Left cardiac atrium (tissue), 4 donors: ENCODE measurements around the gene SYTL2. TPM values are rescaled to one million over a fixed set of nuclear protein-coding genes. Genes with fewer than 3 reads are reported as not detected.

Source experiments
- ATAC-seq, 2 donors: fragments of 200-7000 bp; cut with Tn5 transposase; one replicate each; pipeline ENCODE4 v1.9.1; 2020; ENCODE audit warnings: mild to moderate bottlenecking in 2 of 2, moderate library complexity in 2 of 2
- DNase-seq: peaks from one replicate; pipeline ENCODE4 v3.0.0-alpha.2; 2020
- intact Hi-C, 2 donors: fragments of 100-400 bp; cut with DNase I; formaldehyde crosslinking; loops; one replicate each; pipeline versions ENCODE4 v1.14.1 to v1.15.1; 2022 to 2023
- total RNA-seq, 2 donors: library from RNA; stranded (reverse); fragmentation: NEBNext Ultra II Directional; extraction: Animal tissue kit (Norgen Biotek cat#: 25700); gene quantifications; one replicate each; pipeline ENCODE4 v1.2.1, GENCODE V29; 2021
- donor health status: DM: no; HTN: yes; CAD: no.
- donor health status: DM: no; HTN: yes; CAD: no; lungs with severe emphysema.
- donor health status: DM: yes; HTN: yes; CAD: no.
- donor health status: Dilated cardiomyopathy.

The SYTL2 gene
- total RNA-seq, 2 donors from 2014 or later, result 7.2 to 12.4 TPM

DNA sequence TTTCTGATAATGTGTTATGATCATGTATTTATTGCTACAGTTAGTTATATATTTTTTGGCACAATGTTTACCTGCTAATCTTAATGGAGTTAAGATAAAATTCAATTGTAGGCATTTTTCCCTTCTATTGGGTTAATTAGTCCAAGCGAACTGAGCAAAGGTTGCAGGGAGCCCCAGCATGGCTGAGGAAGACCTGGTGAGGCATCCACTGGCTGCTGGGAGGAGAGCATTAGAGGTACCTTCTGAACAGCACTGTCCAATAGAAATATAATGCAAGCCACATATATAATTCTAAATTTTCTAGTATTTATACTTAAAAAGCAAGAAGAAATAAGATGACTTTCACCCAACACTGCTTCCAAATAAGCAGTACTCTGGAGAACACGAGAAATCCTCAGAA is 163.9 kb downstream of the SYTL2 start:
- intact Hi-C loops, result no loop called here
- DNase-seq (no peak), ATAC-seq (peak in 1 of 2 donors; percentile 10)

Other genes with a start within 250 kb of the SYTL2 start
- 1 to 10 TPM; 5.9 to 7.4 TPM for gene DLG2, start 183.8 kb downstream of the SYTL2 start, total RNA-seq
- gene TMEM126B, start 182.5 kb downstream of the SYTL2 start, total RNA-seq, result 10 to 100 TPM; 48.4 to 55.5 TPM
- 10 to 100 TPM; 59.8 to 61.5 TPM for gene TMEM126A, start 163.2 kb downstream of the SYTL2 start, total RNA-seq
- 10 to 100 TPM; 13.8 to 17.1 TPM for gene CREBZF, start 146.0 kb downstream of the SYTL2 start, total RNA-seq
- gene CCDC89, start 124.9 kb downstream of the SYTL2 start, total RNA-seq, result 1 to 10 TPM in 1 of 2 donors, under 1 TPM in 1; 0.39 to 1.0 TPM
- not detected for gene CCDC83, start 44.2 kb upstream of the SYTL2 start, total RNA-seq